Stromal cell of bone marrow (primary cell): ENCODE data around the gene MYO15B.

Source experiments
- DNase-seq: peaks from one replicate; pipeline ENCODE4 v3.0.0-alpha.2; 2012; ENCODE audit warnings: low read depth

The MYO15B gene

GRCh38 chr17:75639327-75639726, 51.7 kb downstream of the MYO15B start:
- DNase-seq: no peak

GRCh38 chr17:75639771-75640555, 52.4 kb downstream of the MYO15B start:
- DNase-seq: no peak

- DNase-seq: no peak
Observed at GRCh38 chr17:75640556-75641119, 53.0 kb downstream of the MYO15B start.

GRCh38 chr17:75641343-75641742, 53.7 kb downstream of the MYO15B start:
- no peak for DNase-seq

GRCh38 chr17:75642182-75642783, 54.7 kb downstream of the MYO15B start:
- DNase-seq: no peak

- no peak for DNase-seq
Observed at GRCh38 chr17:75642784-75643642, 55.4 kb downstream of the MYO15B start.

GRCh38 chr17:75643643-75644017, 56.0 kb downstream of the MYO15B start:
- no peak for DNase-seq

- DNase-seq: no peak
Observed at GRCh38 chr17:75645501-75645888, 57.9 kb downstream of the MYO15B start.

GRCh38 chr17:75645889-75646637, 58.5 kb downstream of the MYO15B start:
- DNase-seq: no peak

- no peak for DNase-seq
Observed at GRCh38 chr17:75646638-75646992, 59.0 kb downstream of the MYO15B start.

- no peak for DNase-seq
Observed at GRCh38 chr17:75647061-75647460, 59.5 kb downstream of the MYO15B start.

GRCh38 chr17:75647921-75648320, 60.3 kb downstream of the MYO15B start:
- DNase-seq: no peak

- no peak for DNase-seq
Observed at GRCh38 chr17:75649687-75650086, 62.1 kb downstream of the MYO15B start.

GRCh38 chr17:75650874-75651273, 63.3 kb downstream of the MYO15B start:
- DNase-seq: no peak

GRCh38 chr17:75652341-75652740, 64.7 kb downstream of the MYO15B start:
- DNase-seq: no peak

- DNase-seq: no peak
Observed at GRCh38 chr17:75652934-75653549, 65.4 kb downstream of the MYO15B start.

- no peak for DNase-seq
Observed at GRCh38 chr17:75654176-75654575, 66.6 kb downstream of the MYO15B start.

- DNase-seq: no peak
Observed at GRCh38 chr17:75658237-75658636, 70.6 kb downstream of the MYO15B start.

- DNase-seq: no peak
Observed at GRCh38 chr17:75661531-75661930, 73.9 kb downstream of the MYO15B start.

GRCh38 chr17:75662511-75662910, 74.9 kb downstream of the MYO15B start:
- no peak for DNase-seq

GRCh38 chr17:75664099-75664549, 76.5 kb downstream of the MYO15B start:
- no peak for DNase-seq
